Measurements from ENCODE around the gene IL36A.

The IL36A gene

DNA sequence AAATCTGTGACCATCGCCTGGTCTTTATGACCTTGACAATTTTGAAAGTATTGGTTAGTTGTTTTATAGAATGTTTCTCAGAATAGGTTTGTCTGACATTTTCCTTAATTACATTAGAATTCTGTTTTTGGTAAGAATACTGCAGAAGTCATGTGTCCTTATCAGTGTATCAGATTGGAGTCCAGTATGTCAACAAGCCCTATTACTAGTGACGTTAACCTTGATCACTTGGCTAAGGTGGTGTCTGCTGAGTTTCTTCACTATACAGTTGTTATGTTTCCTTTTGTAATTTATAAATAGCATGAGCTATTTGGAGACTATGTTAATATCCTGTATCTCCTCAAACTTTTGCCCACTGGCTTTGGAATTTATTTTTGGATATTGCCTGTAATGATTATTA, 38.2 kb upstream of the IL36A start:
- in situ Hi-C loops (cut with HindIII; ENCODE audit: low sequenced_read_pairs), result no loop called here

DNA sequence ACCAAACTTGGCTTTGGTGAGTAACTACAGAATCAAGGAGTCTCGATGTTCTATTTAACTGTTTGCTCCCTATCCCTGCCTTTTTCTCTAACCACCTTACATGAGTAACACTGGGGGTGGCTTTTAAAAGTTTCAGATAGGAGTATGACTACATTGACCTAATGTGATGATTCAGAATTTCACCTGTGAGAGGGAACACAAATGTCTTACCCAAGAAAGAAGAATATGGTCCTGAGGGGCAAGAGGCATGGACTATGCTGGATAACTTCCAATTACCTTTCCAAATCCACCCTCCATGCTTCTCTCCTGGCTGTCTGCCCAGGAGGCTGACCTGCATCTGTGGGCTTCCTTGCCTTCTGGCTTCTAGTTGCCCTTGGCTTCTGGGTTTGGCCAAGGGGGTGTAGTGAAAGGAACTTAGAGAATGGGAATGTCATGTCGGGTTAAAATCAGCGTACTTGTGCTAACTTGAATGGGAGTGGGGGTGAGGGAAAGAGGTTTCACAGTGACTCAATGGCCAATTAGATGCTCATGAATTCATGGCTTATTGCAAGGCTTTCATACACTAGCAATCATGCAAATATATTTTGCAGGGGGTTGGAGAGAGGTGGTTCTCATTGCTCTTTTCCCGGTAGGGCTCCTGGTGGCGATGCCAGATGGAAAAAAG, 32.7 kb upstream of the IL36A start:
- in situ Hi-C loops (cut with HindIII; ENCODE audit: low sequenced_read_pairs), result no loop called here
- TF ChIP-seq, protein P1, sequence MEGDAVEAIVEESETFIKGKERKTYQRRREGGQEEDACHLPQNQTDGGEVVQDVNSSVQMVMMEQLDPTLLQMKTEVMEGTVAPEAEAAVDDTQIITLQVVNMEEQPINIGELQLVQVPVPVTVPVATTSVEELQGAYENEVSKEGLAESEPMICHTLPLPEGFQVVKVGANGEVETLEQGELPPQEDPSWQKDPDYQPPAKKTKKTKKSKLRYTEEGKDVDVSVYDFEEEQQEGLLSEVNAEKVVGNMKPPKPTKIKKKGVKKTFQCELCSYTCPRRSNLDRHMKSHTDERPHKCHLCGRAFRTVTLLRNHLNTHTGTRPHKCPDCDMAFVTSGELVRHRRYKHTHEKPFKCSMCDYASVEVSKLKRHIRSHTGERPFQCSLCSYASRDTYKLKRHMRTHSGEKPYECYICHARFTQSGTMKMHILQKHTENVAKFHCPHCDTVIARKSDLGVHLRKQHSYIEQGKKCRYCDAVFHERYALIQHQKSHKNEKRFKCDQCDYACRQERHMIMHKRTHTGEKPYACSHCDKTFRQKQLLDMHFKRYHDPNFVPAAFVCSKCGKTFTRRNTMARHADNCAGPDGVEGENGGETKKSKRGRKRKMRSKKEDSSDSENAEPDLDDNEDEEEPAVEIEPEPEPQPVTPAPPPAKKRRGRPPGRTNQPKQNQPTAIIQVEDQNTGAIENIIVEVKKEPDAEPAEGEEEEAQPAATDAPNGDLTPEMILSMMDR (IDR thresholded peaks at IDR 0.05; ENCODE audit: low read depth, low read length), result no peak
- DNase-seq (ENCODE audit: low read depth, low spot score), result no peak
- H3K4me3 ChIP-seq (ENCODE audit: low read depth, low read length), result no peak overlapping the region

More for the DNA sequence above, 38.2 kb upstream of the IL36A start:
- no peak for DNase-seq (ENCODE audit: low read depth, low spot score)
- H3K4me3 ChIP-seq (ENCODE audit: low read depth, low read length), result no peak overlapping the region
- TF ChIP-seq, protein P1 (IDR thresholded peaks at IDR 0.05; ENCODE audit: low read depth, low read length), result no peak

DNA sequence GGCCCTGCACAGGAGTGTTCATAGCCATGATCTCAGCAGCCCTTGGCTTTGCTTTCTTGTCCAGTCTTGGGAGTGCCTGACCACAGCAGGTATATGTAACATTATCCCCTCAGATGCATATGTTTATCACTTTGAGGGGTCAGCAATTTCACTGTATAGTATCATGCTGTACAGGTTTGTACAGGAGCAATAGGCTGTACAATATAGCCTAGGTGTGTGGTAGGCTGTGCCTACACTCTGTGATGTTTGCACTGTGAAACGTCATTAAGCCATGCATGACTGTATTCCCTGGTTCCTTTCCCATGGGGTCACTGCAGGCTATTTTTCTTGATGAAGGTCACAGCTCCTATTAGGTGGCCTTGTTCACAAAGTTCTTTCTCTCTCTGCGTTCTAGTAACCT, 32.1 kb upstream of the IL36A start:
- H3K4me3 ChIP-seq (ENCODE audit: low read depth, low read length), result no peak overlapping the region
- no peak for DNase-seq (ENCODE audit: low read depth, low spot score)
- TF ChIP-seq, protein P1 (IDR thresholded peaks at IDR 0.05; ENCODE audit: low read depth, low read length), result no peak
- in situ Hi-C loops (cut with HindIII; ENCODE audit: low sequenced_read_pairs), result no loop called here

- TF ChIP-seq, protein P1 (IDR thresholded peaks at IDR 0.05; ENCODE audit: low read depth, low read length), result no peak
- in situ Hi-C loops (cut with HindIII; ENCODE audit: low sequenced_read_pairs), result no loop called here
Measured at GRCh38 chr2:112977559-112978056, 27.7 kb upstream of the IL36A start, which contains the start of gene IL36G. IL36G (plus strand) TSS chr2:112978006; CDS start chr2:112978639, 633 bp downstream.

GRCh38 chr2:112979731-112980130, 25.5 kb upstream of the IL36A start:
- DNase-seq (ENCODE audit: low read depth, low spot score), result no peak
- TF ChIP-seq, protein P1 (IDR thresholded peaks at IDR 0.05; ENCODE audit: low read depth, low read length), result no peak
- in situ Hi-C loops (cut with HindIII; ENCODE audit: low sequenced_read_pairs), result no loop called here
- H3K4me3 ChIP-seq (ENCODE audit: low read depth, low read length), result no peak overlapping the region

More at GRCh38 chr2:112977559-112978056, 27.7 kb upstream of the IL36A start, which contains the start of gene IL36G:
- no peak for DNase-seq (ENCODE audit: low read depth, low spot score)
- no peak within 1 kb of the TSS for H3K4me3 ChIP-seq (ENCODE audit: low read depth, low read length)

- no peak for DNase-seq (ENCODE audit: low read depth, low spot score)
- in situ Hi-C loops (cut with HindIII; ENCODE audit: low sequenced_read_pairs), result no loop called here
- no peak overlapping the region for H3K4me3 ChIP-seq (ENCODE audit: low read depth, low read length)
- TF ChIP-seq, protein P1 (IDR thresholded peaks at IDR 0.05; ENCODE audit: low read depth, low read length), result no peak
Measured at GRCh38 chr2:112980537-112980936, 24.7 kb upstream of the IL36A start.

Data from astrocyte of the spinal cord (primary cell).